HUDEP-2 (cell line): ENCODE measurements around the gene CACNA1C.
"Not testable (repeated sequence)": the region's sequence is repeated elsewhere in the genome, so short reads cannot be mapped to it uniquely, and the experiment has no call there.

Experiments
- DNase-seq, 76 experiments: peaks; one replicate each; lab custom pipeline; 2025; ENCODE audit not compliant: unreplicated experiment in 76 of 76; lab: John Stamatoyannopoulos, UW

Gene CACNA1C

GRCh38 chr12:2490831-2491230, 438.0 kb downstream of the CACNA1C start:
- no peak for DNase-seq

DNA sequence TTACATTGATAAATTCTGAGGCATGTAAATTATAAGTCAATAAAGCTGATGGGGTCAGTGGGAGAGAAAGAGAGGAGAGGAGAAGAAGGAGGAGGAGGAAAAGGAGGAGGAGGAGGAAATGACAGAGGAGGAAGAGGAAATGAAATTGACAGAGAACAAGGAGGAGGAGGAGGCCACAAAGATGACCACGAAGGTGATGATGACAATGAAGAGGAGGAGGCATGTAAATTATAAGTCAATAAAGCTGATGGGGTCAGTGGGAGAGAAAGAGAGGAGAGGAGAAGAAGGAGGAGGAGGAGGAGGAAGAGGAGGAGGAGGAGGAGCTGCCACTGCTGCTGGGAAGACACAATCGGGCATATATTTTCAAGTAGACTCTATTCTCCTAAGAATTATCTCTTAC, 438.6 kb downstream of the CACNA1C start:
- DNase-seq, result not testable (repeated sequence)

- no peak for DNase-seq
Observed at GRCh38 chr12:2492236-2492635, 439.4 kb downstream of the CACNA1C start.

GRCh38 chr12:2493086-2493485, 440.3 kb downstream of the CACNA1C start:
- DNase-seq, result no peak

DNA sequence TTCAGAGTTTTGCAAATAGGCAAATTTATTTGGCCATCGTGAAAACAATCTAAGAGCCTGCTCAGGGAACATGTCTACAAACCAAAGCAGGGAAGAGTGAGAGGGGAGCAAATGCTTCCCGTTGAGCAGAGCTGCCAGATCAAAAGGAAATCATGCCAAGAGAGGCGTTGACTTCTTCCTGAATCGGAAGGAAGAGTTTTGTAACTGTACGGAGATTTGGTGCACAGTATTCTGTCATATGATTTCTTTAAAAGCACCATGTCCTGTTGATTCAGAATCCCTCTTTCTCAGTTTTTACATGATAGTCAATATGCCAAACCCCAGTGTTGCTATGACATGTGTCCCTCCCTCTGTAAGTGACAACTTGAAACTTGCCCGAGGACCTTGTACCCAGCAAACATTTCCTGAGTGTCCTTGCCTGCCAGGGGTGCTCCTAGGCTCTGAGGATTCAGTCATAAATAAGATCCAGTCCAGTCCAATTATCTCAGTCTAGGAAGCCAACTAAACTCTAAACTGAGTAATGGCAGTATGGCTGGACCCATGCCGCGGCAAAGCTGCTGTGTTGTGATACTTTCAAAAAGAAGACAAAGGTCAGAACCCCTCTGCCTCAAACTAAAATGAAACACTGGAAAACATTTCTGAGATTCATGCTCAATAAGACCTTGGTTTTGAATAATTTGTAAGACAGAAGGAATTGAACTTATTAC, 441.9 kb downstream of the CACNA1C start:
- no peak for DNase-seq

- DNase-seq, result no peak
Observed at GRCh38 chr12:2495417-2496112, 442.8 kb downstream of the CACNA1C start.

DNA sequence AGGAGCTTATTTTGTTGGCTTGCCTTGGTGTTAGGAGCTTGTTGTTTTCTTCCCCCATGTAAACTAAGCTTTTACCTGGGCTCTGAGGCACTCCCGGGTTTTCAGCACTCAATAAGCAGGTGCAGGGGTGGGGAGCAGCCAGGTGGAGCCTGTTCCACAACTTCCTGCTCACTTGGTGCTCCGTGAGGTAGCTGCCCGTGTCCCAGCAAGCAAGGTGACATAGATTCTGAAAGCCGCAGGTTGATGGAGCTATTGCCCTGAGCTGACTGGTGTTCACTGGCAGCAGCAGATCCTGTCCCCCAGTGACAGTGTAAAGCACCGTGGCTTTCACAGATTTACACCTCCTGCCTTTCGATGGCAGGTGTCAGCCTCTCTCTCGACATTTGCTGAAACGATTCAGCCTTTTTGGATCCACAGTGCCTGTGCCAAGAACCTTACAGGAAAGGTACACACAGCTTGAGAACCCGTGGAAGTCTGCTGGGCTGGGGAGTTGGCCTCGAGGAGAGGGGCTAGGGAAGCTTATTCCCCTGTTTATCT, 446.2 kb downstream of the CACNA1C start:
- DNase-seq, result no peak

- DNase-seq, result no peak
Observed at GRCh38 chr12:2501464-2502191, 448.8 kb downstream of the CACNA1C start.

DNA sequence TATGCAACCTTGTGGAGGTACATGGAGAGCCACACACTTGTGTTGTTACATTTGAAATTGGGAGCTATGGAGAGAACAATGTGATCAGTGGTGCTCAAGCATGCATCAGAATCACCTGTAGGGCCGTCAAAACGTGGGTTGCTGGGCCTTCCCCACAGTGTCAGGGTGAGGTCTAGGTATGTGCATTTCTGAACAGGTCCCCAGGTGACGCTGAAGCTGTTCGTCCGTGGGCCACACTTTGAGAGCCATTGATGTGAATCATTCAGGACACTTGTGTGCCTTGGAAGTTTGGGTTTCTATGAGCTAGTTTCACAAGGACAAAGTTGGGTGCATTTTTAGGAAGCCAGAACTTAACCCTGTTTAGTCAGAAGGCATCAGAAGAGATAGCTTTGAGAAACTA, 450.2 kb downstream of the CACNA1C start:
- no peak for DNase-seq

DNA sequence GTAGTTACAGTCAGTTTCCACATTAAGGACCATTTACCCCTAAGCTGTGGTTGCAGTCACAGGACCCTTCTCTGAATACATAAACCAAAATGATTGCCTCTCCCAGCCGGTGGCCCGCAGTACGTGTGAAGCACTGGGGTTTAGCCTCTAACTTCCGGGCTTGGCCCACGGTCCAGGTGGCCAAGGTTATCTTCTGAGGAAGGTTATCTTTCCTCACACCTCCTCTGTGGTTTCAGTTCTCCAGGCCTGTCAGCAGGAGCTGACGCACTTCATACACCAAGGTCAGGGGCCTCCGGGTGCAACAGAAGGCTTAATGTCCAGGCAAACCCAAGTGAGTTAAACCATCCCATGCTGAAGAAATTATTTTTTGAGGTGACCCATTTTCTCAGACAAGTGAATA, 451.0 kb downstream of the CACNA1C start:
- DNase-seq, result no peak

GRCh38 chr12:2504577-2504976, 451.8 kb downstream of the CACNA1C start:
- no peak for DNase-seq

DNA sequence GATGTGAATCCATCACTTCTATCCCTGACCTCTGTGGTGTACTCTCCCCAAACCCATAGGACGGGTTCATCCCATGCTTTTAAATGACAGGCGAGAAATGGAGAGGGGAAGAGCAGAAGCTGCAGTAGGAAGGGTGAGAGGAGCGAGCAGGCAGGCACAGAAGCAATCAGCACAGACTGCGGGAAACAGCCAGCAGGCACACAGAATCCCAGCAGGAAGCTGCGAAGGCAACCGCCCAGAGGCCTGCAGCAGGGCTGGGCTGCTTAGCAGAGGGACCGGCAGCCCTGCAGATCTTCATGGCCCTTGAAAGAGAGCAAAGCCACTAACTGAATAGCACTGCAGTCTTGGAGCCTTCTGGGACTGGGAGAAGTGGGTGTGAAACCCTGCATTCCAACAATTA, 455.0 kb downstream of the CACNA1C start:
- DNase-seq, result no peak

DNA sequence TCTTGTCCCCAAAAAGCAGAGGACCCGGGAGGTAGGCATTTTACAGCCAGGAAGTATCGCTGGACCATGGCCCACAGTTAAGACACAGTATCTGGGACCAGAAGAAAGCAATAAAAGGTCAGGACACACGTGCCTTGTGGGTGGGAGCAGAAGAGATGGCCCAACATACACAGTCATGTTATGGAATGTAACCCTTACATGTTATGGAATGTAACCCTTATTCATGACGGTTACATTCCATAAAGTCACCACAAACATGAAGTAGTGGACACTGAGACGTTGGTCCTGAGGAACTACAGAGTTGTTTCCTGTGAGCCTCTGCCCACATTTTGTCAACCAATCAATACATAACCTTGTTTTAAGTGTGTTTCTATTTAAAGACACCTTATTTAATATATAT, 456.4 kb downstream of the CACNA1C start:
- no peak for DNase-seq

DNA sequence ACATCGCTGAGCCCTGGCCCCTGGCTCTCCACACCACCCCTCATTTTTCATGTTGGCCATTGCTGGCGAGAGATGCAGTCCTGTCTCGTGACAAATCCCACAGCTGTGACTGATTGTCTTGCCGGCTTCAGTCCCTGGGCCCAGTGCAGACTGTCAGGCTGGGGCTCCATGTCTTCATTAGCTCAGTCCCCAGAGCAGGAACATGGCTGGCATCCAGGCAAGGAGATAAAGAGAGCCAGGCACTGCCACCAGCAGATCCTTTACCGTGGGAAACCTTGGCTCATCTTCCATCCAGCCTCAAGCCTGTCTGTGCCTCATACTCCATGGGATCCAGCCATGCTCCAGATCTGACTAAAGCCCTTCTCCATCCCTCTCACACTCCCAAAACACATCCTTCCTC, 457.3 kb downstream of the CACNA1C start:
- DNase-seq, result no peak

DNA sequence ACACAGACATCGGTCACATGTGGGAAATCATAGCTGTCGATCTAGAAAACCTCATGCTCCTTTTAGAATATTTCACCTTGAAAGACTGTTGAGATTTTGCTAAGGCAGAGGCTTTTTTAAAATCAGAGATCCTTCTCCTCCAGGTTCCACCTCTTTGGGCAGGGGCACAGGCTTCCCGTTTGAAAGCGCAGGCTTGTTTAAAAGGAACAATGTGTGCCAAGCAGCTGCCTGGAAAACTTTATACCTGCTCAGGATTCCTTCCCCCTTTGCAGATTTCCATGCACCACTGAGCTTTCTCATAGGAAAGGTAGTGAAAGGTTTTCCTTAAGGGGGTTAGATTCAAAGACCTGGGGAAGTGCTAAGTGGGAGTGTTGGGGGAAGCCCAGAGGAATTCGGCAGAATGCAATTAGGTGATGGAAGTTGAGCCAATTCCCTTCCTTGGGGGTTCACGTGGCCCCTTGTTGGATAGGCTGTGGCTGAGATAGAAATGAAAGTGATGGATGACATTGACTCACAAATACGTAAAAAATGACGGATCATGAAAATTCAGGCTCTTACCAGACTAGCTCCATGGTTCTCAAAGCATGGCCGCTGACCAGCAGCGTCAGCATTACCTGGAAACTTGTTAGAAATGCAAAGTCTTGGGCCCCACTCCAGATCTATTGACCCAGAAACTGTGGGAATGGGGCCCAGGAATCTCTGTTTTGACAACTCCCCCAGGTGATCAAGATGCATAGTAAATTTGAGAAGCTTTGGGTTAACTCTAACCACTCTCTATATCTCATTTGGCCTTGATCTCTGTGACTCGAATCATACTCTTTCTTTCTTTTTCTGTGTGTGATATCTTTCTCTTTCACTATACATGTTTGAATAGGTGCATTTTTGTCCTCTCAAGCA, 460.6 kb downstream of the CACNA1C start:
- DNase-seq, result no peak

DNA sequence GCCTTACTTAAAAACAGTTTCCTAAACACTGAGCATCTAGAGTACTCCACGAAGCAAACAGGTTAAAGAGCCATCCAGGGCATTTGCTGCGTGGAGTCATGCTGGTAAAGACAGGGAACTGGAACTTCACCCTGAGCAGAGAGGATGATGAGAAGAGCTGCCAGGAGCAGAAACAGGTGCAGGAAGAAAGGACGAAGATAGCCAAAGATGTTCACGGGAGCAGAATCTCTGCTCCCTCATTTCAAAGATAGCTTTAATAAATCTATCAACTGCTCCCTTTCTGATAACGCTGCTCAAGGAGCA, 461.2 kb downstream of the CACNA1C start:
- no peak for DNase-seq

- no peak for DNase-seq
Observed at GRCh38 chr12:2520722-2521246, 468.0 kb downstream of the CACNA1C start.

- DNase-seq, result no peak
Observed at GRCh38 chr12:2523317-2523716, 470.5 kb downstream of the CACNA1C start.

- no peak for DNase-seq
Observed at GRCh38 chr12:2523844-2524243, 471.1 kb downstream of the CACNA1C start.

DNA sequence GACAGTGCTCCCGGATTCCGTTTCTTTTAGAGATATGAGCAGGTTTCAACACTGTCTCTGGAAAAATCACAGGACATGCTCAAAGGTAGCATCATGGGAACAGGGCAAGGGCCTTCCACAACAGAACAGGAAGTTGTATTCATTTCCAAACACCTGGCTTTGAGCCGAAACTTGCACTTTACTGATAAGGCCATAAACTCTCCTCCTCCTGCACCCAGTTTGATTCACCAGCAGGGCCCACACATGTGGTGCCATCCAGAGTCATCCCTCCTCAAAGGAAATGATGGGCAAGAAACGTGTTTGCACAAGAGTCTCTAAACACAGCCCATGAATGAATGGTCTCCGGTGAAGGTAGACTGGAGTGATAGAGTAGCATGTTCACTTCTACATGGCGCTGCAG, 473.6 kb downstream of the CACNA1C start:
- DNase-seq, result no peak

DNA sequence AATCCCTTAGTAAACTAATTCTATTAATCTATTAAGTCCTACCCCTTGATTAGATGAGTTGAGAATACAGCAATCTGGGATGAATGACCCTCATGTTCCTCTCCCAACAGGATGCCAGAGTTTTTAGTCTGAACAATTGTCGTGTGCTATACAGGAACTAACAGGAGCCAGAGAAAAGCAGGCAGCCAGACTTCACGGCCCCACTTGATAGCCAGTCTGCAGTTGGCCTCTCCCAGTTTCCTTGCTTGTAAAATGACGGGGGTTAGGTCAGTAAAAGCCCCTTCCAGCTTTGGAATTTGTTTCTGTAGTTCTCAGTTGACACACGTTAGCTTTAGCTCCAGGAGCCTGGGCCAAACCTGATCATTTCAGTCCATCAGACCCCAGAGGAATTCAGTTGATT, 475.2 kb downstream of the CACNA1C start:
- DNase-seq, result no peak
